Activated T-cell treated with anti-CD3 and anti-CD28 coated beads, Interleukin-2, amount 50 U/mL, for 48 hours (primary cell): ENCODE data around the gene OR4D2.

Experiments
- DNase-seq, 2 experiments: peaks; one replicate each; pipeline ENCODE4 v3.0.0-alpha.2; 2020

OR4D2 gene

DNA sequence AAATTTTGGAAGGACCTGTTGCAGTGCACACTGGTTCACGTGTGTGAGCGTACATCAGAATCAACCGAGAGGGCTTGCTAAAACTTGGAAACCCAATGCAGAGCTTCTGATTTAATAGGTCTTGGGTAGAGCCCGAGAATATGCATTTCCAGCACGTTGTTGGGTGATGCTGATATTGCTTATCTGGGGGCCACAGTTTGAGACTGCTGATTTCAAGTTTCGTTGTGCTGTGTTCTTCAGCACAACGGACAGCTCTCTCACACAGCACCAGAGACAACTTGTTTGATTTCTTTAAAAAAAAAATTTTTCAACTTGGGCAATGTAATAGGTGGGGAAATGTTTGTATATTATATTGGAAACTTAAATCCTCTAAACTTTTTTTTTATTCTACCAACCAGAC lies 9.4 kb downstream of the OR4D2 start:
- no peak for DNase-seq

DNA sequence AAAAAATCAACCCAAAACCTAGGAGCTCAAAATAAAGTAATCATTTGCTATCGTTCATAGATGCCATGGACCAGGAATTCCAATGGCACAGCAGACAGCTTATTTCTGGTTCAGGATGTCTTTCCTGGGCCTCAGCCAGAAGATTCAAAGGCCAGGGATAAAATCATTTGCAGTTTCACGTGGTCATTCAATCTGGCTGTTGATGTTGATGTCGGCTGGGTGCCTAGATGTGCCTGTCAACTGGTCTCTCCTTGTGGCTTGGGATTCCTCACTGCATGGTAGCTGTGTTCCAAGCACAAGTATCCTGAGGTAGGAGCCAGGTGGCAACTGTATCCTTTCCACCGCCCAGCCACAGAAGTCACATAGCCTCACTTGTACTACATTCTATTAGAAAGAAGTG lies 15.0 kb downstream of the OR4D2 start:
- DNase-seq, result no peak

DNA sequence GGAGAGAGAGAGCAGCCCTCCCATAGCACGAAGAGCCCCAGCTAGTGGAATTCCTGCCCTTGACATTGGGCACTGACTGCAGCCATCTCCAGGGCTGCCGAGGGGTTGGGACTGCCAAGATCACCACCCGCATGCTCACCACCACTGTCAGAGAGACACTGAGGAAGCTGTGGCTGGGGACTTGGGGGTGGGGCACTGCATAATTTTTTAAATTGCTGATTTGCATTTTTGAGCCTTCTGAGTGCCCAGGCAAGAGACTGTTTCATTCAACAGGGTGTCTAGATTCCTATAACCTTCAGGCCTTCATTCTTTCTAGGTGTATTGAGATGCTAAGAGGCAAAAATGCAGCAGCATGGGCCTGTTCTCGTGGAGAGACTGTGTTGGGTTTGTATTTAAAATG lies 16.7 kb downstream of the OR4D2 start:
- DNase-seq, result no peak

DNA sequence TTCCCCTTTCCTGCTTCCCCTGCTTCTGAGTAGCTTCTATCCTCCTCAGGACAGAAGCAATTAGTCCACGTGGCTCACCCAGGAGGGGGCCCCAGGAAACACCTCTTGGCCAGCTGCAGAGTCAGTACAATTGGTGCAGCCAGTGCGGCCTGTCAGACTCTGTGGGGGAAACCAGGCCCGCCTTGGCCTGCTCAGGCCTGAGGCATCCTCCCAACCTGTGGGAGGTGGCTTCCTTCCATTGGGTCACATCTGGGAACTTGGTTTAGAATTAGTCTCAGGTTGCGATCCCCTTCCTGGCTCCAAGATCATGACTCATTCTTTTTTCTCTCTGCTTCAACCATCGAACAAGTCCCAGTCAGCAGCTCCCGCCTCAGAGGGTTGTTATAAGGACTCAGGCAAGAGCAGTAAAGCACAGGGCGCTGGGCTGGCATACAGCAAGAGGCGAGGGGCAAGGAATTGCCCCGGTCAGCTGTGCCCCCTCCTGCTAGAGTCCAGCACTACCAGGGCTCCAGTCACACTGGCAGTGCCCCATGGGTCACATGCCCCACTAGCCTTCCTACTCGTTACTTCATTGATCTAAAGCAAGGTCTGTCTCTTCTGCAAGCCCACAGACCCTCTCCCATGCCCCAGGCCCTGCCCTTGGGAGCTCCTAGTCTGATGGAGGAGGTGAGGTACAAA lies 17.7 kb downstream of the OR4D2 start:
- no peak for DNase-seq

DNA sequence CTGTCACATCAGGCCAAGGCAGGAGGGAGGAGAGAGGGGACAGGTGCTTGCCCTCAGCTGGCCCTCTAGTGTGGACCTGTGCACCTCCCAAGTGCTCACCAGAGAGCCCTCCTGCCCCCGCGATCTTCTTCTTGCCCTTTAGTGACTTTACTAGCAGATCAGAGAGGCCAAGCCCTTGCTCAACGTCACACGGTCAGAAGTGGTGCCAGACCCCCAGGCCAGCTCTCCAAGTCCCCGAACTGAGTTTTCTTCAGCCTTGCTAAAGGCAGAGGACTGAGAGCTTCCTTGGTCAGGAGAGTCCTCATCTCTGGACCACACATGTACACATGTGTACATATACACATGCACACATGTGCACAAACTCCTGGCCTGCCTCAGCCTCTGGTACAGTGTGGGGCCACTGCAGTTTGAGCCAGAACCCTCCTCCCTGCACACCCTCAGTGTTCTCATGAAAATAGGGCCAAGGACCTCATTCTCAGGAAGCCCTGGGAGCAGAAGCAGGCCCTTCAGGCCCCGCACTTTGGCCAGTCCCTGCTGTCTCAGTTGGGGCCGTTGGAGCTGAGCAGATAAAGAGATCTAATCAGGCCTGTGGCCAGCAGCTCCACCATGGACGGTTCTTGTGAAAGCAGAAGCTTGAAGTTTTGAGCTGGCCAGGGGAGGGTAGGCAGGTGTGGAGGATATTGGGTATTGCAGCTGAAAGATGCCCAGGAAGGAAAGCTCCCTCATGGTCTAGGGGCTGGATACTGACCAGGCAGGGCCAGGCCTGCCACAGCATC lies 18.4 kb downstream of the OR4D2 start:
- no peak for DNase-seq

DNA sequence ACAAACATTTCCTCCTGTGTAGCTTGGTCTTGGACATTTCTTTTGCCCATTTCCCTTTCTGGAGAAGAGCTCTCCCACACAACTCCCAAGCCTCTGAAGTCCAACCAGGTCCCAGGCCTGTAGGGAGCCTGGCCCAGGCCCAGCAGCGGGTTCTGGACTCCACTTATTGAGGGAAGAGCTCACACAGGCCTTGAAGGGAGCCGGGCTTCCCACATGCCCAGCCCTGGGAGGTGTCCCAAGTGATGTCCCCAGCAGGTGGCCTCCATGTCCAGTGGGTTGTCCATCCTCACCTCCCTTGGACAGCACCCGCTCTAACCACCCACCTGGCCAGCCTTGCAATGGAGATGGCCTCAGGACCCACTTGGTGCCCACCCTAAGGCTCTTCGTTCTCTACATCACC lies 19.8 kb downstream of the OR4D2 start:
- no peak for DNase-seq

DNA sequence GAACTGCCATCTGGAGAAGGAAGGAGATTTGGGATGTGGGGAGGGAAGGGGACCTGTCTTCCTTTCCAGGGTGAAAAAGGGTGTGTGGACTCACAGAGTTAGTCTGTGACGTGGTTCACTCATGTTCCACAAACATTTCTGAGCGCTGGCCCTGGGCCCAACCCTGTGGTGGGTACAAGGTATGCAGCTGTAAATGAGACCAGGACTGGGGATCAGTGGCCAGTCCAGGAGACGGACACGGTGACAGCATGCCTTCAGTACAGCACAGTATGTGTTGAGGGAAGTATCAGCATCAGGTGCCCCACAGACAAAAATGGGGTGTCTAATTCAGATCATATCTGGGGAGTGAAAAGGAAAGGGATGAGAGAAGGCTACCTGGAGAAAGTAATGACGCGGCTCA lies 20.3 kb downstream of the OR4D2 start:
- no peak for DNase-seq

DNA sequence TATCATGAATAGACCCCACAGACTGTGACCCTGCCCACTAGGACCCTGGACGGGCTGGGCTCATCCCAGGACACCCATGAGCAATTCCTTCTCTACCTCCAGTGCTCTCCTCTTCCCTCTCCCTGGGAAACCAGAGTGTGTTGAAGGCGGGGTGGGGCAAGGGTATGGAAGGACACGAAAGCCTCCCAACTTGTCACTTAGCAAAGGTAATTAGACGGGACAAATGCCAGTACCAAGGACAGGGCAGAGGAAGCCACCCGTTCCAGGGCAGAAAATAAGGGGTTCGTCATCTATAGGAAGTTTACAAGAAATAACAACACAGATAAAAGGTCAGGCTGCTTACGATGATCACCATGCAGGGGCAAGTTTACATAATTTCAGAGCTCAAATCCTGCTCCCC lies 20.9 kb downstream of the OR4D2 start:
- DNase-seq, result no peak

DNA sequence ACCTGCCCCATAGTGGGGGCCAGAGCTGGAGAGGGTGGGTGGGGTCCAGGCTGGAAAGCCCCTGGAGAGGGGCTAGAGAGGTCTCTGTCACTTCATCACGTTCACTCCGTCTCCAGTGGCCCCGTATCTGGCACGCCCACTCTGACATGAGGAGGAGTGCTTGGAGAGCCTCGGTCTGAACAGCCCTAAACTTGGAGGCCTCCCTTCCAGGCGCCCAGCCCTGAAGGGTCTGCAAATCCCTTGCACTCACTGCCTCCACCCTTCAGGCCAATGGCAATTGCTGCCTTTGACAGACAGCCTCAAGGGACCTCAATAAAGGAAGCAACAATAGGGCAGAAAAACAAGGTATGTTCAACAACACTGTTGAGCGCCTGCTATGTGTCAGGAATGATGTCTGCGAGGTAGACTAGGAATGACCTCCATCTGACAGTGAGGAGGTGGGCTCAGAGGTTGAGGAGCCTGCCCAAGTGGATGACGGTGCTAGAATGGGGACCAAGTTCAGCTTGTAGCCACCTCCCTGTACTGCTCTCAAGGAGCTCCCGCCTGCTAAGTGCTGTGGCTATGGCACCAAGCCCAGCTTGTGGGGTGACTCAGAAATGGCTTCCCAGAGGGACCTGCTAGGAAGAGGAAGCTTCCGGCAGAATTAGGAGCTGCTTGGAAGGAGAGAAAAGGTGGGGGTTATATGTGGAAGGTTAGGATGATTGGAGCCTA lies 22.8 kb downstream of the OR4D2 start:
- DNase-seq, result no peak

DNA sequence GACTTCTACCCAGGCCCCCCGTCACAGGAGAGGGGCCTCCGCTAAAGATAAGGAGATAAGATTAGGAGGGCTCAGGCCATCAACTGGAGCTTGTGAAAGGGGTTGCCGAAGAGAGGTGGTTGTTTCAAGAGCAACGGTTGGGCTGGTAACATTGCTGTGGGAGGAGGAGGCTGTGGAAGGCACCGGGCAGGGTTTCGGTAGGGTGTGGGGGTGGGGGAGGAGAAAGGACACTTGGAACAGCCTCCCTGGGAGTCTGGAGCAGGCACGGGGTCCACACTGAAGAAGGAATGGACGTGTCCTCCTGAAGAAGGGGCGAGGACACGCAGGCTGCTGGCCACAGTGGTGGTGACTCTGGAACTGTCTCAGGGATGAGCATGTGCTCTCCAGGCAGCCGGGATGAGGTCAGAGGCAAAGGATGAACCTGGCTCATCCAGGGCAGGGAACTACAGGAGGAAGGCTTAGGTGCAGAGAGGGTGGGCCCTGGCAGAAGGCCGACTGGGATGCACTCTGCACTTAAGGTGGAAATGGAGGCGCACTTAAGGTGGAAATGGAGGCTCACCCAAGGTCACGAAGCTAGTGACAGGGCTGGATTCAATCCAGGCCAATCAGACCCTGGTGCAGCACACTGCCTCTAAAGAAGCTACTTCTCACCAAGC lies 24.6 kb downstream of the OR4D2 start:
- DNase-seq, result no peak

DNA sequence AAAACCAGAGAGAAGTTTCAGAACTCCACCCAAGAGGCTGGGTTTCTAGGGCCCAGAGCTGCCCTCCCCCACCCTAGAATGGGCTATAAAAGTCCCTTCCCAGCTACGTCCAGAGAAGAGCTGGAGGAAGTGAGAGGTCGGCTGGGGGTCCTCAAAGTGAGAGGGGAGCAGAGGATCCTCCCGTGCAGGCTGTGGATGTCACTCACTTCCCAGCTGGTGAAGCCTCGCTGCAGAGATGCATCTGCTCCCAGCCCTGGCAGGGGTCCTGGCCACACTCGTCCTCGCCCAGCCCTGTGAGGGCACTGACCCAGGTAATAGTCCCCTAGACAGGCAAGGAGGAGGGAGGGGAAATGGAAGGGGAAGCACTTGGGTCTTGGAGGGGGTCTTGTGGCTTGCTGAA lies 25.8 kb downstream of the OR4D2 start, which contains the start of gene EPX:
TSS of gene EPX (plus strand) at position 115 of the 400 bp plus-strand sequence. CDS start at position 236, 121 bp downstream.
- DNase-seq, result no peak

DNA sequence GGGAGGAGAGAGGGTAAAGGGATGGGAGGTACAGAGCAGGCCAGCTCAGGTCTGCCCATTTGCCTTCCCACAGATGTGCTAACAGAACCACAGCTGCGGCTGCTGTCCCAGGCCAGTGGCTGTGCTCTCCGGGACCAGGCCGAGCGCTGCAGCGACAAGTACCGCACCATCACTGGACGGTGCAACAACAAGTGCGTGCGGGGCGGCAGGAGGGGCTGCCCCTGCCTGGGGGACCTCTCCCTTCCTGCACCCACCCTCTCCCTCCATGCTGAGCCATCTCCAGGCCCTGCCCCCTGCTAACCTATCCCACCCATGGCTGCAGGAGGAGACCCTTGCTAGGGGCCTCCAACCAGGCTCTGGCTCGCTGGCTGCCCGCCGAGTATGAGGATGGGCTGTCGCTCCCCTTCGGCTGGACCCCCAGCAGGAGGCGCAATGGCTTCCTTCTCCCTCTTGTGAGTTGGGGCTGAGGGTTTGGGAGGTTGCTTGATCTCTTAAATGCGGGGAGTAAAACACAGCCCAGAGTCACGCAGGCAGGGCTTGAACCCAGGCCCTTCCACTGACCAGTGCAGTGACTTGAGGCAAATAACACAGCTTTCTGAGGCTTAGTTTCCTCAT lies 27.0 kb downstream of the OR4D2 start:
- no peak for DNase-seq

DNA sequence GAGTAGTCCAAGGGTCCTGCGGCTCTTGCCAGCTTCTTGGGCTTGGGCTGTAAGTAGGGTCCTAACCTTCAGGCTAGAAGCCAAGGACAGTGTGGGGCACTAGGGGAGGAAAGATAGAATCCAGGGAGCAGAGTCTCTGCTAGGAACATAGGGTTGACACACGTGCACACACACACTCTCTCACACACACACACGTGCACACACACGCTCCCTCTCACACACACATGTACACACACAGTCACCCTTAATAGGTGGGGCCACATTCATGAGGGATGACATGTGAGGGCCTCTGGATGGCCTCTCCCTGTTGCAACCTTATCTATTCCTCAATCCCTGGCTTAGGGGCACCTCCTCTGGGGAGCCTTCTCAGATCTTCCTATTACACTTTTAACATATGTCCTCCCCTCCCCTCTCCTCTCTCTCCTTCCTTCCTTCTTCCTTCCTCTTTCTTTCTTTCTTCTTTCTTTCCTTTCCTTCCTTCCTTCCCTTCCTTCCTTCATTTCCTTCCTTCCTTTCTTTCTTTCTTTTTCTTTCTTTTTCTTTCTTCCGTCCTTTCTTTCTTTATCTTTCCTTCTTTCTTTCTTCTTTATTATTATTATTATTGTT lies 28.8 kb downstream of the OR4D2 start:
- DNase-seq, result no peak

DNA sequence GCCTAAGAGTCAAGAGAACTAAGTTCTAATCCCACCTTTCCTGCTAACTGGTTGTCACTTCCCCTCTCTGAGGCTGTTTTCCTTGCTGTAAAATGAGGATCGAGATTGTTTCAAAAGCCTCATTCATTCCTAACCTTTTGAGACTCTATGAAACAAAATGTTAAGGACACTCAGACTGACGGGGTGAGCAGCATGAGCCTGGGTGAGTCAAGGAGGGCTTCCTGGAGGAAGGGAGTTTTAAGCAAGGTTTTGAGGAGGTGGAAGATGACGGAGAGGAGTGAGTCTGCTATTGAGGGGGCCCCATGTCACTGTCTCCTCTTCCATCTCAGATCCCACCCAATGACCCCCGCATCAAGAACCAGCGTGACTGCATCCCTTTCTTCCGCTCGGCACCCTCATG lies 29.8 kb downstream of the OR4D2 start:
- no peak for DNase-seq

DNA sequence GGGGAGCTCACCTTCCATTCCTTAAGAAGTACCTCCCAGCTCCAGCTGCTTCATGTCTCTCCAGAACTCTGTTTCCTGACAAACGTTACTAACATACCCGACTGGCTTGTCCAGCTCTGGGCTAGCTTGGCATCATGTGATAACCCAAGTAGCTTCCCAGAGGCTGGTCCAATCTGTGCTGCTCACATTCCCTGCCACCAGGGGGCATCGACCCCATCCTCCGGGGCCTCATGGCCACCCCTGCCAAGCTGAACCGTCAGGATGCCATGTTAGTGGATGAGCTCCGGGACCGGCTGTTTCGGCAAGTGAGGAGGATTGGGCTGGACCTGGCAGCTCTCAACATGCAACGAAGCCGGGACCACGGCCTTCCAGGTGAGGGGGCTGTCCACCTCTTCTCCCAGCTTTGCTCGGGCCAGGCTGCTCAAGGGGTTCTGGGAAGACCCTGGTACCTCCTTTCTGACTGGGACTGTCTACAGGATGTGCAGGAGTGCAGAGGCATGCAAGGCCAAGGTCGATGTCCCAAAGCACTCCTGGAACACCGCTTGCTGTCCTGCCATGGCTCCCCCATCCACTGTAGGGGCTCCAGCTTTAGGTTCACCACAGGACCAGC lies 33.3 kb downstream of the OR4D2 start:
- DNase-seq, result peak; percentile 75 to 77

DNA sequence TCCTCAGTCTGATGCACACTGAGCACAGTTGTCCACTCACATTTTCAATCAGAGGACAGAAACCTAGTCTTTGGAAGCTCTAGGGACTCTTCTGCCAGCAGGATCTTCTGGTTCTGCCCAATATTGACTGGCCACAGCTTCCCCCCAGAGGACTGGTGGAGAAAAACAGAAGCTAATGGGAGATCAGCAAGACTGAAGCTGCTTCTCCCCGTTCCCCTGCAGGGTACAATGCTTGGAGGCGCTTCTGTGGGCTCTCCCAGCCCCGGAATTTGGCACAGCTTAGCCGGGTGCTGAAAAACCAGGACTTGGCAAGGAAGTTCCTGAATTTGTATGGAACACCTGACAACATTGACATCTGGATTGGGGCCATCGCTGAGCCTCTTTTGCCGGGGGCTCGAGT lies 36.1 kb downstream of the OR4D2 start:
- no peak for DNase-seq

DNA sequence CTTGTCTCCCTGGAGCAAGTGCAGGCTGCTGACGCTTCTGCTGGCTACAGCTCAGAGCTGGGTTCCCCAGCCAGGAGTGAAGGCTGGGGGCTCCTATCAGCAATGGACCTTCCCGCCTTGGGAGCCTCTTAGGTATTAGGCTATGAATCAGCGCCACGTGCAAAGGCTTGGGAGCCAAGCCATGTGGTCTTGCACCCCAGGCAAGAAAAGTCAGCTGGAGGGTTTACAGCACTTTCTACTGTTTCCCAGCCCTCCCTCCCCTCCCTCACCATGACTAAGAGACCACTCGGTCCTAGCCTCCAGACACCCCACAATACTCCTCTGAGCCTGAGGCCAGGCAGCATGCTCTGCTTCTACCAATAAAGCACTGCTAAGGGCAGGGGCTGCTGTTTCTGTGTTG lies 38.0 kb downstream of the OR4D2 start:
- DNase-seq, result no peak

DNA sequence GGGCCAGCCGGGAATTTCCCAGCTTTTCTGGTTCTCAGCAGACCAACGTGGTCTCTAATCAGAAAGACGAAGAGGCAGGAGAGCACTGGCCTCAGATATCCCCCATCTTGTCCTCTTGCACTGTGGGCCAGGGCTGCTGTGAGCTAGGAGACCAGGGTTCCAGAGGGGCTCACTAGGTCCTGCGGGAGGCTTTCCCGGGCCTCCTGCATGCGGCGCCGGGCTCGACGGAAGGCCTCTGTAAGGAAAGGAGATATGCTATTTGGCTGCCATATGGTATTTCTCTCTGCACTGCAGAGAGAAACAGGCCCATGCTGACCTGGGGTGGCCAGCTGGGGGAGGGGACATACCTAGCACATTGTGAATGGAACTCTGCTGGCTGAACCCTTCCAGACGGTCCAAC lies 39.2 kb downstream of the OR4D2 start:
- no peak for DNase-seq

DNA sequence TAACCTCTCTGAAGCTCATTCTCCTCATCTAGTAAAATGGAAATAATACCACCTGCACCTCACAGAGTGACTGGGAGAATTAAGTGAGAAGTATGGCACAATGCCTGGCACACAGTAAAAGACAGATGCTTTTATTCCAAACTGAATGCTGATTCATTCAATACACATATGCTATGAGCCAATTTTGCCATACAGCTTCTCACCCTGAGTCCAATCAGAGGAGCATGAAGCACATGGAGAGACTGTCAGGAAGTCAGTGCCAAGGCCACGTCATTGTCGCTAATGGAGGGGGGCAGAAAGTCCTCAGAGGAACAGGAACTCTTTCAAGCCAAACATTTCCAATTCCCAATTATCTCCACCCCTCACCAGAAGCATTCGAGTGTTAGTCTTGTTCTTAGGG lies 40.7 kb downstream of the OR4D2 start:
- no peak for DNase-seq

DNA sequence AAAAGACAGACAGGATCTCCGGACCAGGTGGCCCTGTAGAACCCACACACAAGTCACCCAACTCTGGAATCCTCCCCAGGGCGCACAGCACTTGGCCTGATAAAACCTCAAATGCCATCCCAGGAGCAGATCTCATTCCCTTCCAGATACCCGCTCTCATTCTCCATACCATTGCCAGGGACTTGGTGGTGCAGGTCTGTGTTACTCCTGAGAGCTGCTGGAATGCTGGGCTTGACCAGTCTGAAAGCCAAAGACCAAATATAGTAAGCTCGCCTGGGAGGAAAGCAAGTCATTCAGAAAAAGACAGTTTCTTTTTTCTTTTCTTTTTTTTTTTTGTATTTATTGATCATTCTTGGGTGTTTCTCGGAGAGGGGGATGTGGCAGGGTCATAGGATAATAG lies 41.6 kb downstream of the OR4D2 start:
- no peak for DNase-seq

DNA sequence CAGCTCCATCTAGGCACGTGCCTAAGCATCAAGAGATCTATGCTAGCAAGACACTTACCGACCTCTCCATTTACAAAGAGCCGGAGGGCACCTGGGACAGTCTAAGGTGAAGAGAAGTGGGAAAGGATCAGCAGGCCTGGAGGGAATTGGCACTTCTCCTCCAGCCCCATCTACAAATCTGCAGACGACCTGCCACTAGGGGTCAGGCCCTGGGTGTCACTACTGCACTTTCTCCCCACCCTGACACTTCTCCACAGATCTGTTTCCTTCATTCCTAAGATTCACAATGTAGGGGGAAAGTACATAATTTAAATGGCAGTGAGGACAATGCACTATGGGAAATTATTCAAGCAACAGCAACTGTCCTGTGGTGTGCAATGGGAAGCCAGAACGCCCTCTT lies 44.1 kb downstream of the OR4D2 start:
- DNase-seq, result no peak

DNA sequence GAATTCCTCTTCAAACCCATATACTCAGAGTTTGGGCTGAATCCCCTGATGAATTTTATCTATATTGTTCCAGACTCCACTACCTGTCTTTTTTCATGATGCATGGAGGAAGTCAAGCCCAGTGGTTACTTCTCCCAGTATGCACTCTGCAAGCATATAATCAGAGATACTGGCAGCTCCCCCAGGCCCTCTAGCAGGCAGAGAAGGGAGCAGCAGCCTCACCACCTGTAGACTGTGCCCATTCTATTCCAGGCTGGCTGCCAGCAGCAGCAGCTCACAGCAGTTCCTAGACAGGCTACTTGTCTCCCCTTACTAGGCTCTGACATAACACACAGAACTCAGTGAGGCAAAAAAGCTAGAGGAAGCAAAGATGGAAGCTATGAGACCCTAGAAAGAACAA lies 48.9 kb downstream of the OR4D2 start:
- no peak for DNase-seq
